HEK293 (cell line): Measurements from ENCODE around the gene DRC1.

Source experiments
- PBX3 ChIP-seq: sonication (generic); formaldehyde crosslinking; IDR thresholded peaks from 2 replicates; pipeline ENCODE4 v1.8.1; 2022; ENCODE audit warnings: mild to moderate bottlenecking, moderate library complexity, missing genetic modification reagents
- ZBTB20 ChIP-seq: fragments of 450-650 bp; formaldehyde crosslinking; IDR thresholded peaks from 2 replicates; pipeline ENCODE4 v1.5.1; 2016; ENCODE audit warnings: missing biosample characterization, missing genetic modification characterization
- ZBTB44 ChIP-seq: fragments of 450-650 bp; IDR thresholded peaks from 2 replicates; pipeline ENCODE4 v1.5.1; 2018; ENCODE audit warnings: missing biosample characterization, mild to moderate bottlenecking, missing genetic modification characterization
- ZNF26 ChIP-seq: fragments of 450-650 bp; formaldehyde crosslinking; IDR thresholded peaks from 2 replicates; pipeline ENCODE4 v1.5.1; 2016; ENCODE audit warnings: missing biosample characterization, missing genetic modification characterization
- ZNF266 ChIP-seq: fragments of 450-650 bp; formaldehyde crosslinking; IDR thresholded peaks from 2 replicates; pipeline ENCODE4 v1.5.1; 2016; ENCODE audit warnings: missing biosample characterization, missing genetic modification characterization, low read depth
- ZNF274 ChIP-seq, 2 experiments: fragments of 200-500 bp in 1 of 2; fragments of 450-650 bp in 1 of 2; sonication (Bioruptor generic) in 1 of 2; formaldehyde crosslinking in 1 of 2; IDR thresholded peaks; 2 replicates each; pipeline versions ENCODE4 v1.5.1 to v1.6.1; 2014 to 2016; ENCODE audit warnings: borderline replicate concordance in 1 of 2, inconsistent platforms in 1 of 2, low read length in 1 of 2, missing biosample characterization in 1 of 2, missing genetic modification characterization in 1 of 2
- ZNF501 ChIP-seq: fragments of 450-650 bp; formaldehyde crosslinking; IDR thresholded peaks from 2 replicates; pipeline ENCODE4 v1.5.1; 2016; ENCODE audit warnings: missing biosample characterization, missing genetic modification characterization
- ZNF660 ChIP-seq: fragments of 450-650 bp; IDR thresholded peaks from 2 replicates; pipeline ENCODE4 v1.5.1; 2018; ENCODE audit warnings: missing biosample characterization, mild to moderate bottlenecking, missing genetic modification characterization
- ZSCAN30 ChIP-seq: fragments of 450-650 bp; IDR thresholded peaks from 2 replicates; pipeline ENCODE4 v1.5.1; 2018; ENCODE audit warnings: missing biosample characterization, mild to moderate bottlenecking, missing genetic modification characterization, moderate library complexity
- TF ChIP-seq, protein P1 (sequence below): fragments of 450-650 bp; formaldehyde crosslinking; IDR thresholded peaks from 2 replicates; pipeline ENCODE4 v1.5.1; 2016; ENCODE audit warnings: missing biosample characterization, missing genetic modification characterization
- TF ChIP-seq, protein P2 (sequence below): fragments of 450-650 bp; formaldehyde crosslinking; IDR thresholded peaks from 2 replicates; pipeline ENCODE4 v1.5.1; 2016; ENCODE audit warnings: missing biosample characterization, missing genetic modification characterization

DNA sequence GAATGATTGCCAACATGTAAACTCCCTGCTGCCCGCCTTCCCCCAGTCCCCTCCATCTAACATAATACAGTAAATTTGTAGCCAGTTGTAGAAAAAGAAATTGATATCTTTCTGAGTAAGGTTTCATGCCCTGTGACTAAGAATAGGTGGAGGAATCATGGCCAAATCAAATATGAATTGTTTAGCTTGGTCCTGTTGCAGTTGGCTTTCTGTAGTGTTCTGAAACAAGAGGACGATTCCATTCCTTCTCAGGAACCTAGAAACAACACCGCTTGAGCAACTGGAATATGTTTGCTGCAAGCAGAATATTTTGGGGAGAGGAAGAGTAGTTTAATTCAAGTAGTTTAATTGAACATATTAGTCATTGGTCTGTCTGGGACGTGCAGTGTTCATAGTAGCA lies 7.0 kb upstream of the DRC1 start:
- TF ChIP-seq, protein P1, sequence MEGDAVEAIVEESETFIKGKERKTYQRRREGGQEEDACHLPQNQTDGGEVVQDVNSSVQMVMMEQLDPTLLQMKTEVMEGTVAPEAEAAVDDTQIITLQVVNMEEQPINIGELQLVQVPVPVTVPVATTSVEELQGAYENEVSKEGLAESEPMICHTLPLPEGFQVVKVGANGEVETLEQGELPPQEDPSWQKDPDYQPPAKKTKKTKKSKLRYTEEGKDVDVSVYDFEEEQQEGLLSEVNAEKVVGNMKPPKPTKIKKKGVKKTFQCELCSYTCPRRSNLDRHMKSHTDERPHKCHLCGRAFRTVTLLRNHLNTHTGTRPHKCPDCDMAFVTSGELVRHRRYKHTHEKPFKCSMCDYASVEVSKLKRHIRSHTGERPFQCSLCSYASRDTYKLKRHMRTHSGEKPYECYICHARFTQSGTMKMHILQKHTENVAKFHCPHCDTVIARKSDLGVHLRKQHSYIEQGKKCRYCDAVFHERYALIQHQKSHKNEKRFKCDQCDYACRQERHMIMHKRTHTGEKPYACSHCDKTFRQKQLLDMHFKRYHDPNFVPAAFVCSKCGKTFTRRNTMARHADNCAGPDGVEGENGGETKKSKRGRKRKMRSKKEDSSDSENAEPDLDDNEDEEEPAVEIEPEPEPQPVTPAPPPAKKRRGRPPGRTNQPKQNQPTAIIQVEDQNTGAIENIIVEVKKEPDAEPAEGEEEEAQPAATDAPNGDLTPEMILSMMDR (tag by site-specific recombination) = no peak
- TF ChIP-seq ZSCAN30 (tag by site-specific recombination) = no peak
- no peak for TF ChIP-seq ZBTB44 (tag by site-specific recombination)
- no peak for TF ChIP-seq ZNF274 (IDR thresholded peaks at IDR 0.05; ENCODE audit: low read length)
- TF ChIP-seq ZNF274 (tag by site-specific recombination; IDR thresholded peaks at IDR 0.05; ENCODE audit: borderline replicate concordance) = no peak
- TF ChIP-seq, protein P2, sequence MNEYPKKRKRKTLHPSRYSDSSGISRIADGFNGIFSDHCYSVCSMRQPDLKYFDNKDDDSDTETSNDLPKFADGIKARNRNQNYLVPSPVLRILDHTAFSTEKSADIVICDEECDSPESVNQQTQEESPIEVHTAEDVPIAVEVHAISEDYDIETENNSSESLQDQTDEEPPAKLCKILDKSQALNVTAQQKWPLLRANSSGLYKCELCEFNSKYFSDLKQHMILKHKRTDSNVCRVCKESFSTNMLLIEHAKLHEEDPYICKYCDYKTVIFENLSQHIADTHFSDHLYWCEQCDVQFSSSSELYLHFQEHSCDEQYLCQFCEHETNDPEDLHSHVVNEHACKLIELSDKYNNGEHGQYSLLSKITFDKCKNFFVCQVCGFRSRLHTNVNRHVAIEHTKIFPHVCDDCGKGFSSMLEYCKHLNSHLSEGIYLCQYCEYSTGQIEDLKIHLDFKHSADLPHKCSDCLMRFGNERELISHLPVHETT (tag by site-specific recombination) = no peak
- no peak for TF ChIP-seq ZNF660 (tag by site-specific recombination)
- TF ChIP-seq ZNF266 (tag by site-specific recombination) = no peak
- no peak for TF ChIP-seq ZBTB20
- no peak for TF ChIP-seq PBX3 (CRISPR knock-in tag)
- TF ChIP-seq ZNF501 (tag by site-specific recombination) = no peak
- TF ChIP-seq ZNF26 (tag by site-specific recombination) = no peak
